NCI-H1105 treated with DMSO at 0.1 percent for 48 hours (cell line): ENCODE measurements around the gene AMBN.
"Not testable (repeated sequence)": the region's sequence is repeated elsewhere in the genome, so short reads cannot be mapped to it uniquely, and the experiment has no call there.

Experiments used
- DNase-seq: peaks from one replicate; lab custom pipeline; 2025; lab: John Stamatoyannopoulos, UW

The AMBN gene

DNA sequence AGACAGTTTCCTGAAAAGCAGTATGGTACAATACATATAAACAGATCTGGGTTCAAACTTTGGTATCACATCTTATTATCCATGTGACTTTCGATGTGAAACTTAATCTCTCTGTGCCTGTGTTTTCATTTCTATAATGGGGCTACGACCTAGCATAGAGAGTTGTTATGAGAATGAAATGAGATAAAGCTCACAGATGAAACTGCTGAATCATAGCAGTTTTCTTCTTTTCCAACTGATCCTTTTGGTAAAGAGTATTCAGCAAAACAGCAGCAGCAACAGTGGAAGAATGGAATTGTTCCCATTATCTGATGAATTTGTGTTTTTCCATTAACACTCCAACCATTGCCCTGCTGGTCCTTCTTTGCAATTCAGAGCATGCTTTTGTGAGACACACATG is 16.3 kb downstream of the AMBN start:
- no peak for DNase-seq

DNA sequence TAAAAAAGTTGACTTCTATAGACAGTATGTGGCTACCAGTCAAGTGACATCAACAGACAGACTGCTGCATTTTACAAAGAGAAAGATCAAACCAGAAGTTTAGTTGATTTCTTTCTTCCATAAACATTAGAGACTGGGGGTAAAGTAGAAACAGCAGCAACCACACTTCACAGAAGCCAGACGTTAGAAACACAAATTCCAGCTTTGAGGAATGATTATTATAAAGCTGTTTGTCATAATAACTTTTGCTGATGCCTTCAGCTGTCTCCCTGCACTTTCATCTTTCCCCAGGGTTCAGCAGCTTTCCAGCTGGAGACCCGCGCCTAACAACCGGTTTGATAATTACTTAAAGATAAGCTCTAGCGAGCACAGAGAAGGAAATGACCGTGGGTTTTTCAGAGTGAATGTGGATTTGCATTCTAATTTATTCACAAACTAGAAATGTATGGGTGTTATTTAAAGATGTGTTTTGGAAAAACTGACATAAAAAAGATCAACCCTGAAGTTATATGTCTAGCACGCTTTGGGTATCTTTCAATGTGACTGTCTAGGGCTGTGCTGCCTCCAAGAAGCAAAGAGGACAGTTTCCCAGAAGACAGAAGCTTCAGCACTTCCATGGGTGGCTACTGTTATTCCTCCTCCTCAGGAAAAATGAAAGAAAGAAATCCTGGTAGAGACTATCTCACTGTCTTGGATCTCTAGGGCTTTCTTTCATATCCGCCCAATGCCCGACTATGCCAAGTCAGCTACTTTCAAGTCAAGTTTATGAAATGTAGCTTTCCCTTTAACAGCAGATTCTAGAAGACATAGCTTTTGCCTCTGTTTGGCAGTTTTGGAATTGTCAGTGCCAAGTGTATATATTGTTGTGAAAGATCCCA is 21.5 kb downstream of the AMBN start:
- DNase-seq: no peak

- DNase-seq: no peak
Measured at GRCh38 chr4:70614184-70614555, 22.1 kb downstream of the AMBN start.

DNA sequence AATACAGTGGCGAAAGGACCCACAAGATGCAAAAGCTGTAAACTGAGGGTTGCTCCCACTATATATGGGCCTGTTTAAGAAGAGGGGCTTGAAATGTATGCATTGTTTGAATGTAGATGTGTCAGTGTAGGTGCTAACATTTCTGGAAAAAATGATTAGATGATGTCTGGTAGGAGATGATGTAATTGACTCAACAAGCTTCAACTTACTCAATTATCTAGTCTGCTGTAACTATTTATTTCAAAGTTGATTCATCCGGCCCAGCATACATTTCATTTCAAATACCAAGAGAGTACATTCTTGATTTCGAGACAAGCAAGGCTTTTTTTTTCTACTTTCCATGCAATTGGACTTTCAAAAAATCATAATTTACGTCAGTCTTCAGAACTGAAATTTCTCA is 27.2 kb downstream of the AMBN start:
- DNase-seq: no peak

- DNase-seq: no peak
Measured at GRCh38 chr4:70619778-70620177, 27.7 kb downstream of the AMBN start.

DNA sequence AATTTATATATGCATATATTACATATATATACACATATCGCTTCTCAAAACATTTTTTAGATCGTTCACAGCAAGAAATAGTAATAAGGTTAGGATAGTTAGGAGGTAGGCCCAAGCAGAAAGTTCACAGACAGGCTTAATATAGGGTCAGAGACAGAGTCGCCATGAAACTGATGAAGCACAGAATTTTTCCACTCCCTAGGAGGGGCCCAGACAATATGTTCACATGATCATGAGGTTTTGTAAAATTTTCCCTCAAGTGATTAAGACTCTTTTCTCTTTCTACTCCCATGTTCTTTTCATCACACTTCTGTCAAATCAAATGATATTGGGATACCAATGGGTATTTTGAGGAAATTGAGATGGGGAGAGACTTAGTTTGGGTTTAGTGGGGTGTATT is 31.3 kb downstream of the AMBN start:
- no peak for DNase-seq

- DNase-seq: no peak
Measured at GRCh38 chr4:70624226-70624793, 32.3 kb downstream of the AMBN start.

DNA sequence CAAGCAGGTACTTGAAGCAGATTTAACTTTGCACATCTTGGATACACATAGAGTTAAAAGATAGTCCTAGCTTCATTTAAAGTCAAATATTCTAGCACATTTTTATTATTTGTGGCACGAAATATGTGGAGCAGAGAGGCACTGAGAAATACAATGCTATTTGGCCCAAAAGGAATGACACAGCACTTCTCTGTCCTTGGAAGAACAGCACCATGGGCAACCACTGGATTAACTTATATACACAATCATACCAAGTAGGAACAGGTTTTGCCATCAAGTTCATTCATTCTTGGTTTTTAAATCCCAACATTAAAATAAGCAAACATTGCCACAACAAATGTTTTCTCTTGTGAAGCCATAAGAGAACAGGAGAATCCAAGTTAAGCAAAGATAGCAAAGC is 35.6 kb downstream of the AMBN start:
- DNase-seq: no peak

- DNase-seq: no peak
Measured at GRCh38 chr4:70628444-70628843, 36.4 kb downstream of the AMBN start, which contains the start of gene ENAM. Gene ENAM (plus strand): TSS chr4:70628744. CDS start chr4:70629501, 757 bp downstream.

DNA sequence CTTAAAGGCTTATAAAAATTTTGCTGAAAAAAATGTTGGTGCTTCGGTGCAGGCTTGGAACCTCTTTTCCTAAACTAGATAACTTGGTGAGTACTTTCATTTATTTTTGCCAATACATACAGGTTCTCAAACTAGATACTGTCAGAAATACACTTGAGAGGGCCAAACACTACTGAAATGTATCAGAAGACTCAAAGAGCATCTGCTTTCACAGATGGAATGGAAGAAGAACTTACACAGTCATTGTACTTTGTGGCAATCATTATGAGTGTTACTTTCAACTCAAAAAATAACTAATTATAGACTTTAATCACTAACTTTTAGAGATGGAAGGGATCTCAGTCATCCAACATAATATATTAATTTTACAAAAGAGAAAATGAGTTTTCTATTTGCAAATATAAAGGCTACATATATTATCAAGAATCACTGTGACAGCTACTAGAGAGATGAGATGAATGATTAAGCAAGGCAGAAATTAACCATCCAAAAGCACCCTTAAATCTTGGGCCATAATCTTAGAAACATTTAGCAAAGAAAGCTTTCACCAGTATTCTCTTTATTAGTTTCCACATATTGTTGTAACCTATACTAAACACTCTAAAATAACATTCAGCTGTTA is 37.5 kb downstream of the AMBN start:
- DNase-seq: no peak

DNA sequence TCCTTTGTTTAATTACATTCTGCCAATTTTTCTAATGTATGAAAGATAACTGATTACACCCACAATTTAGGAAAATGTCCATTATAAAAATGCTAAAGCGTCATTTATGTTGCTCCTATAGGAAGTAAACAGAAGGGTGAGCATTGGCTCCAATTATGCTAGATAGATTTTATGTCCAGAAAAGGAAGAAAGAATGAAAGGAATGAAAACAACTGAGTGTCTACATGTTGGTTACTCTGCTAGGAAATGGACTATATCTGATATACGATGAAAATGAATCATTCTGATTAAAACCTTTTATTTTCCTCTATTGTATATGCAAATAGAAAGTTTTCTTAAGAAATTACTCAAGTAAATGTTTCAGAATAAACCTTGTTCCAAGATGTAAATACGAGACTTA is 38.1 kb downstream of the AMBN start:
- no peak for DNase-seq

- no peak for DNase-seq
Measured at GRCh38 chr4:70632028-70632427, 40.0 kb downstream of the AMBN start.

DNA sequence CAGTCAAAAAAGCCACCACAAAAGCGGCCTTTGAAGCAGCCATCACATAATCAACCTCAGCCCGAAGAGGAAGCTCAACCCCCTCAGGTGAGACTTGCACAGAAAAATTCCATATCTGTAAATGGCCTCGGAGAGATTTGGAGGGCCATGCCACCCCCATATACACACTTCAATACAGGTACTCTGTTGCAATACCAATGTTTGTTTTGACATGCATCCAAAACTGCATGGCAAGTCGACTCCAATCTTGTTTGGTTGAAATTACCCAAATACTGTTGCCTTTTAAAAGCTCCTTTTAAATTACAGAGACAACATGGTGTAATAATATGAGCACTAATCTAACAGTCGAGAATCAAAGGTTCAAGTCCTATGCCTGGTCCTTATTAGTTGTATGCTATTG is 42.4 kb downstream of the AMBN start:
- no peak for DNase-seq

- no peak for DNase-seq
Measured at GRCh38 chr4:70637239-70637913, 45.3 kb downstream of the AMBN start.

DNA sequence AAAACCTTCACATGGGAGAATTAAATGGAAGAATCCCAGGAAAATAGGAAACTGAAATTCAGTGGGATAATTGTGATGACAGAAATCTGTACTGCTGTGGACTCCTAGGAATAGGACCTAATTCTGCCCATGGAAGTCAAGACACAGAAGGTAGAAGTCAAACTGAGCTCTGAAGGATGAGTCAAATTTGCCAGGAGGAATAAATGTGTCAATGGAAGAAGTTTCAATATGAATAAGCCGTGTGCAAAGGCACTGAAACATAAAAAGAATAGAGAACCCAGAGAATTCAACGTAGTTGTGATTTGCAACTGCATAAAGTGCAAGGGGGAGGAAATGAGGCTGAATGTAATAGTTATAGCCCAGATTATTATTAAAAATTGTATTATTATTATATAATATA is 48.1 kb downstream of the AMBN start:
- DNase-seq: no peak

DNA sequence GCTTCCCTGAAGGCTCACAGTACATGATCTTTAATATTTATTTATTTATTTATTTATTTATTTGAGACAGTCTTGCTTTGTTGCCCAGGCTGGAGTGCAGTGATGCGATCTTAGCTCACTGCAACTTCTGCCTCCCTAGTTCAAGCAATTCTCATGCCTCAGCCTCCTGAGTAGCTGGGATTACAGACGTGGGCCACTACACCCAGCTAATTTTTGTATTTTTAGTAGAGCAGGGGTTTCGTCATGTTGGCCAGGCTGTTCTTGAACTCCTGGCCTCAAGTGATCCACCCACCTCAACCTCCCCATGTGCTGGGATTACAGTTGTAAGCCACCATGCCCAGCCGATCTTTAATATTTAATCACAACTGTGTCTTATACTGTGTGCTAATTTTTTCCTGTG is 58.7 kb downstream of the AMBN start:
- not testable (repeated sequence) for DNase-seq

DNA sequence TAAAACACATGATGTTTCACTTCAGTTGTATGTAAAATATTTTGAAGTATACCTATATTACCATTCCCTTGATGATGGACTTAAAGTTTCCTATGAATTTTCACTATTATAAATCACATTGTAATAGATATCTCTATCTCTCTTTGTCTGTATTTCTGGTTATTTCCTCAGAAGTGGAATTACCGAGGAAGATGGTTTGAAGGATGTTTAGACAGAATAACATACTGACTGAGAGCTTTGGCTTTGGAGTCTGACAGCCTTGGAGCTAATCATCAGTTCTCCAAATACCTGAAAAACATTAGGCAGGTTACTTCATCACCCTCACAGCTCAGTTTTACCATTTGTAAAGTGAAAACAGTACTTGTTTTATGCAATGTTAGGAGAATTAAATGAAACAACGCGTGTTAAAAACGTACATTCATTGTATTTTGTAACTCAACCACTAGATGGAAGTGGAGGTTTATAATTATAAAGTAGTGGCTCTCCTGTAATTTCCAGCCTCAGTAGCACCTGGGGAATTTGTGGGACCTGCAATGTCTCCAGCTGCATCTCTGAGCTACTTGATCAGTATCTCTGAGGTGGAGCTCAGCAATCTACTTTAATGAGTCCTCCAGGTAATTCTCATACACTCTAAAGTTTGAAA is 59.9 kb downstream of the AMBN start:
- no peak for DNase-seq

- no peak for DNase-seq
Measured at GRCh38 chr4:70654605-70655011, 62.6 kb downstream of the AMBN start.
